T-cell (primary cell): ENCODE data around the gene LYRM4. TPM values are rescaled to one million over a fixed set of nuclear protein-coding genes. Genes with fewer than 3 reads are reported as not detected.

Experiments
- ATAC-seq, 4 experiments: fragments of 200-7000 bp in 3 of 4; fragments of 150-1000 bp in 1 of 4; cut with Tn5 transposase; replicated peaks in 1 of 4; 1 replicate in 3 of 4; 2 replicates in 1 of 4; pipeline ENCODE4 v1.10.0; 2021; ENCODE audit warnings: moderate library complexity in 3 of 4, mild to moderate bottlenecking in 2 of 4, moderate number of reproducible peaks in 1 of 4
- CTCF ChIA-PET, 2 donors: fragments of 300-600 bp; sonication (Branson Sonifier 250); formaldehyde crosslinking; loops; one replicate each; lab custom pipeline; 2022; ENCODE audit warnings: antibody characterized with exemption in 2 of 2; lab: Charles Lee
- POLR2A ChIA-PET, 2 donors: fragments of 300-600 bp; sonication (Branson Sonifier 250); formaldehyde crosslinking; loops; one replicate each; lab custom pipeline; 2022; ENCODE audit warnings: antibody characterized with exemption in 2 of 2; lab: Charles Lee
- DNase-seq, 35 experiments: peaks; one replicate each; pipeline versions ENCODE4 v3.0.0 to v3.0.0-alpha.2; 2013 to 2023
- H3K27ac ChIP-seq: one replicate; pipeline ENCODE4 v1.5.1; 2013; ENCODE audit warnings: low read length
- H3K27me3 ChIP-seq, 2 experiments: replicated peaks in 1 of 2; 1 replicate in 1 of 2; 2 replicates in 1 of 2; pipeline versions ENCODE4 v1.6.1 to v1.7.0; 2013; ENCODE audit warnings: low read length in 1 of 2, mixed read lengths in 1 of 2; ENCODE audit not compliant: control insufficient read depth in 2 of 2, insufficient read depth in 2 of 2; ENCODE audit errors: extremely low read depth in 1 of 2
- H3K36me3 ChIP-seq, 2 donors: 1 replicate in 1 of 2; 2 replicates in 1 of 2; pipeline versions ENCODE4 v1.6.1 to v1.7.0; 2013; ENCODE audit warnings: low read length in 1 of 2; ENCODE audit not compliant: control insufficient read depth in 2 of 2, insufficient read depth in 1 of 2; ENCODE audit errors: extremely low read depth in 1 of 2
- H3K4me1 ChIP-seq, 2 experiments: 1 replicate in 1 of 2; 2 replicates in 1 of 2; pipeline versions ENCODE4 v1.6.1 to v1.7.0; 2013; ENCODE audit warnings: low read length in 2 of 2, mixed read lengths in 1 of 2; ENCODE audit not compliant: insufficient read depth in 2 of 2, control insufficient read depth in 1 of 2; ENCODE audit errors: extremely low read depth in 1 of 2
- H3K4me3 ChIP-seq, 2 donors: 1 replicate in 1 of 2; 2 replicates in 1 of 2; pipeline versions ENCODE4 v1.5.1 to v1.7.0; 2013; ENCODE audit warnings: mild to moderate bottlenecking in 2 of 2, low read length in 1 of 2, moderate library complexity in 1 of 2; ENCODE audit not compliant: control insufficient read depth in 1 of 2; ENCODE audit errors: extremely low read depth in 1 of 2
- H3K9me3 ChIP-seq: 2 replicates; pipeline ENCODE4 v1.7.0; 2013
- H3K27ac Mint-ChIP-seq, 2 donors: one replicate each; pipeline ENCODE4 v1.8.0; 2020 to 2021; ENCODE audit warnings: mild to moderate bottlenecking in 2 of 2, mixed read lengths in 2 of 2
- H3K27me3 Mint-ChIP-seq, 2 donors: one replicate each; pipeline ENCODE4 v1.8.0; 2021 to 2022; ENCODE audit warnings: mixed read lengths in 2 of 2
- H3K36me3 Mint-ChIP-seq: one replicate; pipeline ENCODE4 v1.8.0; 2021; ENCODE audit warnings: mixed read lengths
- H3K4me1 Mint-ChIP-seq, 3 donors: one replicate each; pipeline ENCODE4 v1.8.0; 2020 to 2022; ENCODE audit warnings: mixed read lengths in 3 of 3, mild to moderate bottlenecking in 1 of 3
- H3K4me3 Mint-ChIP-seq, 3 donors: one replicate each; pipeline ENCODE4 v1.8.0; 2020 to 2022; ENCODE audit warnings: mild to moderate bottlenecking in 3 of 3, mixed read lengths in 3 of 3, moderate library complexity in 3 of 3
- H3K9me3 Mint-ChIP-seq, 3 donors: one replicate each; pipeline ENCODE4 v1.8.0; 2020 to 2022; ENCODE audit warnings: mixed read lengths in 3 of 3
- WGBS: methylation state at CpG from one replicate; pipeline ENCODE4 v1.1.5; 2013; ENCODE audit warnings: missing lambda C conversion rate; ENCODE audit not compliant: insufficient coverage; 5-methylcytosine and 5-hydroxymethylcytosine counted together
- total RNA-seq, 35 experiments: library from RNA in 6 of 35; stranded (reverse) in 6 of 35; fragments of 120-200 nt in 1 of 35; gene quantifications; one replicate each; pipeline versions ENCODE4 v1.2.1 to v1.2.4 and lab custom pipeline; 2013 to 2026

The LYRM4 gene
- total RNA-seq, 5 donors from 2014 or later (not counting 1 experiment from before 2014, with no cell fraction given): 17.7 to 25.6 (median 20.4) TPM

GRCh38 chr6:5072440-5072839 lies 188.3 kb downstream of the LYRM4 start:
- Histone ChIP-seq H3K4me3 (no peak overlapping the region), H3K36me3 (no peaks in the 10 kb centered on the region), H3K27me3 (peaks cover 0 to 8% of the 10 kb centered on the region in 2 experiments), H3K4me1 (no peaks in the 10 kb centered on the region), H3K9me3 (no peaks in the 10 kb centered on the region), H3K27ac (no peak overlapping the region)
- Mint-ChIP-seq H3K27me3 (peaks cover 13 to 14% of the 10 kb centered on the region in 2 donors), H3K27ac (no peak overlapping the region), H3K4me3 (no peak overlapping the region), H3K9me3 (peaks cover under 1 to 5% (median under 1%) of the 10 kb centered on the region in 3 donors), H3K4me1 (peaks cover 0 to 7% (median 4%) of the 10 kb centered on the region in 3 donors), H3K36me3 (peaks cover 3% of the 10 kb centered on the region)
- ChIA-PET CTCF (no interaction called here), POLR2A (no interaction called here)
- DNase-seq (no peak), ATAC-seq (no peak)
- 8% methylated on average over 5 of the region's 7 CpGs for WGBS

- POLR2A ChIA-PET: no interaction called here
- CTCF ChIA-PET: no interaction called here
- peaks cover 5 to 7% (median 5%) of the 10 kb centered on the region in 3 donors for H3K9me3 Mint-ChIP-seq
- peaks cover 0 to 3% of the 10 kb centered on the region in 2 experiments for H3K27me3 ChIP-seq
- H3K9me3 ChIP-seq: no peaks in the 10 kb centered on the region
- no peak overlapping the region for H3K27ac ChIP-seq
- DNase-seq: no peak
- no peaks in the 10 kb centered on the region for H3K36me3 ChIP-seq
- H3K4me3 Mint-ChIP-seq: no peak overlapping the region
- no peak for ATAC-seq
- peaks cover 3% of the 10 kb centered on the region for H3K36me3 Mint-ChIP-seq
- no peak overlapping the region for H3K4me3 ChIP-seq
- H3K27me3 Mint-ChIP-seq: peaks cover 6 to 7% of the 10 kb centered on the region in 2 donors
- WGBS: no CpG with 5 or more reads among the region's 2 CpGs
- H3K4me1 Mint-ChIP-seq: peaks cover 0 to 7% (median 4%) of the 10 kb centered on the region in 3 donors
- H3K27ac Mint-ChIP-seq: no peak overlapping the region
- no peaks in the 10 kb centered on the region for H3K4me1 ChIP-seq
Observed at GRCh38 chr6:5071216-5071615, 189.5 kb downstream of the LYRM4 start.

DNA sequence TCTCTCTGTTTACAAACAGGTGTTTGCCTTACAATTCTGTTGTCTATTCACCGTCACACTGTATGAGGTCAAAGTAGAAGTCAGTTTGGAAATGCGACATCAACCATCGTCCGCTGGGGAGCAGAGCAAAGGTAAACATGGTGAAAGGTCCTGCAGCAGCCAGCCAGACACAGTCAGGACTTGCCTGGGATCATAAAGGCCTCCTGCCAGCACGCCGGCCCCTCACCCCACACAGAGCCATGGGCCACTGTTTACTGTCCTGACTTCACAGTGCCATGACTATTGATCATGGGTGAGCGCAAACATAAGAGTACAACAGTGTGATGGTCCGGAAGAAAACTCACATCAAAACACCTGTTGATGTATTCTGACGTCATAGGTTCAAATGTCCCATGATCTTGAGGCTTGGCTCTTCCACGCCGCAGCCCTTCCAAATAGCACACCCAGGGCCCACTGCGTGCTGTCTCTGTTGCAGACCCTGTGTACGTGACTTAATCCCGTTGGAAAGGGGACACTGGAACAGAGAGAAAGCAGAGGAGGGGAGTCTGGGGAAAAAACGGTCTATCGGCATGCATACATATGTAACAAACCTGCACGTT lies 192.5 kb downstream of the LYRM4 start:
- ATAC-seq (no peak), DNase-seq (no peak)
- Mint-ChIP-seq H3K27ac (no peak overlapping the region), H3K9me3 (peaks cover 5 to 7% (median 5%) of the 10 kb centered on the region in 3 donors), H3K4me3 (no peak overlapping the region), H3K27me3 (no peaks in the 10 kb centered on the region), H3K36me3 (no peaks in the 10 kb centered on the region), H3K4me1 (peaks cover 0 to 7% (median 4%) of the 10 kb centered on the region in 3 donors)
- POLR2A ChIA-PET: no interaction called here
- no peaks in the 10 kb centered on the region for H3K4me1 ChIP-seq
- no peaks in the 10 kb centered on the region for H3K36me3 ChIP-seq
- H3K27me3 ChIP-seq: peaks cover 0 to 3% of the 10 kb centered on the region in 2 experiments
- CTCF ChIA-PET: no interaction called here
- WGBS: 87% methylated on average over 14 of the region's 17 CpGs
- H3K9me3 ChIP-seq: no peaks in the 10 kb centered on the region
- H3K27ac ChIP-seq: no peak overlapping the region
- no peak overlapping the region for H3K4me3 ChIP-seq

DNA sequence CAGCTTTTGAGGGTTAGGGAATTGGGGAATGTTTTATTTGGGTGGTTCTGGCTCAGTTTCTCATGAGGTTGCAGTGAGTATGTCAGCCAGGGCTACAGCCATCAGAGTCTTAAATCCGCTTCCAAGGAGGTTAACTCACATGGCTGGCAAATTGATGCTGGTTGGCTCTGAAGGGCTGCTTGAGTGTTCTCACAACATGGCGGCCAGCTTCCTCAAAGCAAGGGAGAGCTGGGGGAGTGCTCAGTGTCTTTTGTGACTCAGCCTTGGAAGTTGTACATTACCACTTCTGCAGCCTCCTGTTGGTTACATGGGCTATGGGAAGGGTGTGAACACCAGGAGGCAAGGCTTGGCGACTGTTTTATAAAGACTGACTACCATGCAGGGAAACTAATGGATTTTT lies 193.4 kb downstream of the LYRM4 start:
- Mint-ChIP-seq H3K27ac (no peak overlapping the region), H3K9me3 (peaks cover 5 to 7% (median 5%) of the 10 kb centered on the region in 3 donors), H3K4me3 (no peak overlapping the region), H3K4me1 (peaks cover 0 to 3% (median 0%) of the 10 kb centered on the region in 3 donors), H3K27me3 (no peaks in the 10 kb centered on the region), H3K36me3 (no peaks in the 10 kb centered on the region)
- ATAC-seq: no peak
- Histone ChIP-seq H3K36me3 (no peaks in the 10 kb centered on the region), H3K4me1 (no peaks in the 10 kb centered on the region), H3K27me3 (peaks cover 0 to 7% of the 10 kb centered on the region in 2 experiments), H3K4me3 (no peak overlapping the region), H3K27ac (no peak overlapping the region), H3K9me3 (no peaks in the 10 kb centered on the region)
- ChIA-PET CTCF (no interaction called here), POLR2A (no interaction called here)
- no peak for DNase-seq
- 90% methylated on average over 2 of the region's 3 CpGs for WGBS

GRCh38 chr6:5066456-5067093 lies 194.2 kb downstream of the LYRM4 start:
- Histone ChIP-seq H3K27me3 (peaks cover 0 to 7% of the 10 kb centered on the region in 2 experiments), H3K9me3 (no peaks in the 10 kb centered on the region), H3K4me1 (no peaks in the 10 kb centered on the region), H3K4me3 (no peak overlapping the region), H3K27ac (no peak overlapping the region), H3K36me3 (no peaks in the 10 kb centered on the region)
- ChIA-PET CTCF (no interaction called here), POLR2A (no interaction called here)
- no peak for ATAC-seq
- Mint-ChIP-seq H3K4me1 (no peaks in the 10 kb centered on the region), H3K9me3 (peaks cover 5 to 7% (median 5%) of the 10 kb centered on the region in 3 donors), H3K27me3 (no peaks in the 10 kb centered on the region), H3K27ac (no peak overlapping the region), H3K4me3 (no peak overlapping the region), H3K36me3 (no peaks in the 10 kb centered on the region)
- 97% methylated on average over 20 of the region's 24 CpGs for WGBS
- DNase-seq: no peak

DNA sequence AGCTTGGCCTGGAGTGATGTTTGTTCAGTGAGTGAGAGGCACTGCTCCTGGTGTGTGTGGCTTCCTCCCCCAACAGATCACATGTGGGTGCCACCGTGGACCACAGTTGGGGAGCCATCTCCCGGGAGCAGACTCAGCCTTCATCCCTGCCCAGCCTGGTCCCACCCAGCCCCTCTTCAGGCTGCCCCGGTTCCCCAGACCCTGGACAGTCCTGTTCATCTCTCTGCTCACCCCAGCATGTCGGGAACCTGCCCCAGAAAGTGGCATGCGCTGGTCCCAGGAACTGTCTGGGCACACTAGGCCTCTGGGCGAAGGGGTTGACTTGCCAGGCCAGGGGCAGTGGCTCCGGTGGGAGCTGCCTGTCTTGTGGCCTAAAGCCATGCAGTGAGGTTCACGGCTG lies 197.1 kb downstream of the LYRM4 start:
- Mint-ChIP-seq H3K4me3 (no peak overlapping the region), H3K4me1 (no peaks in the 10 kb centered on the region), H3K36me3 (peaks cover 4% of the 10 kb centered on the region), H3K9me3 (peaks cover 5 to 7% (median 5%) of the 10 kb centered on the region in 3 donors), H3K27me3 (peaks cover 3% of the 10 kb centered on the region in 2 donors), H3K27ac (no peak overlapping the region)
- H3K4me1 ChIP-seq: no peaks in the 10 kb centered on the region
- ChIA-PET CTCF (no interaction called here), POLR2A (interaction anchor here in 1 of 2 donors (0.7 kb wide), 1 partner anchor 262 kb away, joined by 3 read pairs; no protein-coding TSS in a partner anchor)
- no peak overlapping the region for H3K27ac ChIP-seq
- H3K9me3 ChIP-seq: no peaks in the 10 kb centered on the region
- H3K36me3 ChIP-seq: no peaks in the 10 kb centered on the region
- peaks cover 0 to 10% of the 10 kb centered on the region in 2 experiments for H3K27me3 ChIP-seq
- DNase-seq (no peak), ATAC-seq (no peak)
- H3K4me3 ChIP-seq: no peak overlapping the region
- WGBS: 71% methylated on average over 8 of the region's 8 CpGs
